B cell (primary cell): ENCODE measurements around the gene ZNF423.

ENCODE experiments used
- CTCF ChIP-seq: fragments of 200-600 bp; IDR thresholded peaks from one replicate; pipeline ENCODE4 v1.8.0; 2022; ENCODE audit warnings: antibody characterized with exemption, mild to moderate bottlenecking
- EZH2 ChIP-seq: IDR thresholded peaks from 2 replicates; pipeline ENCODE4 v1.6.1; 2012; ENCODE audit warnings: borderline replicate concordance, low read depth, mild to moderate bottlenecking, moderate library complexity, low read length; ENCODE audit not compliant: insufficient read depth, poor library complexity, severe bottlenecking

- TF ChIP-seq EZH2 (no peak), CTCF (no peak)
These were observed 22.8 kb downstream of the ZNF423 start for GRCh38 chr16:49833085-49833484.
